HG03060 (cell line): Measurements from ENCODE around the gene LGALS4.
"Not testable (repeated sequence)": the region's sequence is repeated elsewhere in the genome, so short reads cannot be mapped to it uniquely, and the experiment has no call there.

Experiments
- ATAC-seq: cut with Tn5 transposase; IDR thresholded peaks from one replicate; pipeline ENCODE4 v1.9.1; 2021; ENCODE audit warnings: low read depth, moderate number of reproducible peaks; ENCODE audit not compliant: unreplicated experiment

The LGALS4 gene

DNA sequence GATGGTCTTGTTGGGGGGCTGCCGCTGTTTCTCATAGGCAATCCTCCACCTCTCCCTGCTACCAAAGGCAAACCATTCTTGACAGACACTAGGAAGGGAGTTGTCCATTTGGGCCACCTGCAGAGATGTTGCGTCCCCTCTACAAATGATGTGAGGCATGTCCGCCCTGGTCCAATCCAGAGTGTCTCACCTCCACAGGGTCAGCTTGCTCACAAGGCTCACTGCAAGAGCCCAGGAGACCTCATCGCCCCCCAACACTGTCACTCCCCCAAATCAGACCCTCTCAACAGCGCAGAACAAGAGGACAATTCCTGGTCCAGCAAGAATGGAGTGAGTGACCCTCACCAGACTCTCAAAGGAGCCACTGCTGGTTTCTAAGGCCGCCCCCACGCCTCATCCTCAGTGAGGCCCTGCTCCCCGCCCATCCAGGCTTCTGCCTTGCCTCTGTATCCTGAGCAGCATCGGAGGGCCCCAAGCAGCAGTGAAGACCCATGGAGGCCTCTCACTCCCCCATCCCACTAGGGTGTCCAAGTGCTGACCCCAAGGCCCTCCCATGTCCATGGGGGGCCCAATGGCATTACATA is 30.5 kb upstream of the LGALS4 start:
- ATAC-seq = no peak

DNA sequence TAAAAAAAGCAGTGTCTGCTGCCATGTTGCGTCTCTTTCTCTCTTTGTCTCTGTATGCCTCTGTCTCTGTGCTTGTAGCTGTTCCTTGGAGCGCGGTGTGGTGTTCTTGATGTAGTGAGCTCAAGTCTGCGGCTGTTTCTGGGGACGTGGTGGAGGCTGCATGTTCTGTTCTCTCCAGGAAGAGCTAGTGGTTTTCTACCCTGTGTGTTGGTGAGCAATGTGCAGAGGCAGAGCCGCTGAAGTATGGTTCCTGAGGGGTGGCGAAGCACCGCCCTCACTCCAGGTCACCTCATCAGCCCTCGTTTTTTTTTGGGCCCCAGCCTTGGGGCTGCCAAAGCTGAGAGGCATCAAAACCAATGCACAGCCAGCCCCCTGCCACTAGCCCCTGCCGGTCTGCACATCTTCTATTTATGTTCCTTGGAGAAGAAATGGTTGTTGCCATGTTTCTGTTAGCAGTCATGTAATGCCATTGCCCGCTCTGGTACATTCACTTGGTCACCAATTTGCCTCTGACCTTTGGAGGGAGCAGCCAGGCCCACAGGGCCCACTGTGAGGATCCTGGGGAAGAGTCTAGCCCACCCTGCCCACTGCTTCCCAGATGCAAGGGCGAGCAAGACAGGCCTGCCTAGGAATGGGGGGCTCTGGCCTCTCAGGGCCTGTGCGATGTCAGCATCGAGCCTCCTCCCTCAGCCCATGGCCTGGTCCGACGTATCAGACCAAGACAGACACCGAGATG is 29.9 kb upstream of the LGALS4 start:
- ATAC-seq = no peak

DNA sequence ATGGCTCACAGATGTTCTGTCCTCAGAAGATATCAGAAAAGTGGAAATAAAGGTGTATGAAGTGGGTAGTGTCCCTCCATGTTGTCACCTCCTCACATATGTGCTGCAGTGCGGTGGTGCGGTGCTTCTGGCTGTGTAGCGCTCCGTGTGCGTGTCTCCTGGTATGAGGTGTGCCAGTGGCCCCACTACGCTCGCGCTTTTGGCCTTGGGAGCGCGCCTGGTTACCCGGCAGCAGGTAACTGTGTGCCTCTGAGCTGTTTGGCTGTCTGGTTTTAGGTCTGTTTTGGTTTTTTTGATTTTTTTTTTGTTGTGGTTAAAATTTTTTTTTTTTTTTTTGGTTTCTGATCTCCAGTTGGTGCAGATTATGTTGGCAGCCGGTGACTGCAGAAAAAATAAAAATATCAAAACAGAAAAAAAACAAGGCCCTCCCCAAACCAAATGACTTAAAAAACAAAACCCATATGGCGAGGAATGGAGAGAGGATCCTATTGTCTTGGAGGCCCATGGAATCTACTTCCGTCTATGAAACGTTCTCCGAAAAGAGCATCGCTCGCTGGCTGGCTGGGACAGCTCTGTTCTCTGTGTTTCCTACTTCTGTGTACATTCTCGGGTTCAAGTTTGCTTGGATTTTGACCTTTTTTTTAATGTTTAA is 29.2 kb upstream of the LGALS4 start:
- ATAC-seq = no peak

DNA sequence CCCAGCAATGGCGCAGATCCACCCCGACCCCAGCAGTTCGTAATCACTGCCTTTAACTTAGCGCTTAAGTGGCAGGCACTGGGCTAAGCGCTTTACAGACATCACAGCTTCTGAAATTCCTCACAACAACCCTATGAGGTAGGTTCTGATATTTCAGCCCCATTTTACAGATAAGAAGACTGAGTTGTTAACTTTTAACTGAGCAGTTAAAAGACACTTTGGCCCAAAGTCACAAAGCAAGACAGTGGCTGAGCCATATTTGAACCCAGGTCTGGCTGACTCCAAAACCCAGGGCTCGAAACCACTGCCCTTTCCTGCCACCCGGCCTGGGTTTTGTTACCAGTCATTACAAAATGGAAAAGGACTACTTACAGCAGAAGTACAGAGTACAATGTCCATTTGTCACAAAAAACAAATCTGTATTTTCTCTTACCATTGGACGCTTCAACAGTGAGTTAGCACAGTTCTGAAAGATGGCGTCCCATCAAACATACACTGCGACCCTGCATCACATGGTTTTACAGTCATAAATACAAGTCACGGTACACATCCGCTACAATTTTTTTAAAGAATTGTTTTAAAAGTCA is 28.5 kb upstream of the LGALS4 start:
- ATAC-seq = no peak

DNA sequence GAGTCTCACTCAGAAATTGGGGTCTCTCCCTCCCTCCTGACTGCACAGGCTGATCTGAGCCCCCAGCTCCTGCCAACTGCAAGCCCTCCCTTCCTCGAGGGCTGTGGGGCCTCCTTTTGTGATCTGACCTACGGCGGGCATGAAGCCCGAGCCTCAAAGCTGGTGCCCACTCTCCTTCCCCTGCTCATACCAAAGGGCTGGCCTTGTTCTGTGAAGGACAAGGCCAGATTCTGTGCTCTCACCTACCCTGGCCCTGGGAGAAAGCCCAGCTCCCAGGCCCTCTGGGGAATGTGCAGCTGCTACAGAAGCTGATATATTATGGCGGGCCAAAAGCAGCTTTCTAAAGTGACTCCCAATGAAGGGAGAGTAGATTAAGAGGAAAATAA is 27.8 kb upstream of the LGALS4 start:
- ATAC-seq = no peak

DNA sequence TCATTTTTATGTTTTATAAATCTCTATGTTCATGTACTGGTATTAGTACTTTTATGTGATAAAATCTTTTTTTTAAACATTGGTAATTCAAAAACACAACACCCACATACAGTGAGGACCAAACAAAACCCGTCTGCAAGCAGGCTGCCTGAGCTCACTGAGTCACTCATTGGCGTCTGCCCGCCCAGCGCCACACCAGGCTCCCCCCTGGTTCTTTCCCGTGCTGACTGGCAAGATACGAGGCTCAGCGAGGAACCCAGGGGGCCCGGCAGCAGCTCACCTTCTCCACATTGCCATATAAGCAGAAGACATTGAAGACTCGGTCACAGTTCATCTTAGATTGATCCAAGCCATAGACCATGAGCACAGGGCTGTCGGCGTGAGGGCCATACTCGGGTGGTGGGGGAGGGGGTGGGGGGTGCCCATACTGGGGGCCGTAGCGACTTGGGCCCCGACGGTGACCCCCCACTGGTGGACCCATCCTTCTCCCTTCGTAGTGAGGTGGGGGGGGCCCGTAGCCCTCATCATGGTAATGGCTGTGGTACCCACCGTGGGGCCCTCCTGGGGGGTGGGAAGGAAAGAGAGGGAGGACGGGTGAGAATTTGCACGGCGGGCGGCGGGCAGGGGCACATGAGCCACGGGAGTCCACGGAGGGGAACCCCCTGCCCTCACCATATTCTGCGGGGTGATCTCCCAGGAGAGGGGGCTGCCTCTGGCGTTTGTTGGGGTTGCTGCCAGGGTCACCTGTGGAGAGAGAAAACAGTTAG is 27.3 kb upstream of the LGALS4 start:
- ATAC-seq = no peak

DNA sequence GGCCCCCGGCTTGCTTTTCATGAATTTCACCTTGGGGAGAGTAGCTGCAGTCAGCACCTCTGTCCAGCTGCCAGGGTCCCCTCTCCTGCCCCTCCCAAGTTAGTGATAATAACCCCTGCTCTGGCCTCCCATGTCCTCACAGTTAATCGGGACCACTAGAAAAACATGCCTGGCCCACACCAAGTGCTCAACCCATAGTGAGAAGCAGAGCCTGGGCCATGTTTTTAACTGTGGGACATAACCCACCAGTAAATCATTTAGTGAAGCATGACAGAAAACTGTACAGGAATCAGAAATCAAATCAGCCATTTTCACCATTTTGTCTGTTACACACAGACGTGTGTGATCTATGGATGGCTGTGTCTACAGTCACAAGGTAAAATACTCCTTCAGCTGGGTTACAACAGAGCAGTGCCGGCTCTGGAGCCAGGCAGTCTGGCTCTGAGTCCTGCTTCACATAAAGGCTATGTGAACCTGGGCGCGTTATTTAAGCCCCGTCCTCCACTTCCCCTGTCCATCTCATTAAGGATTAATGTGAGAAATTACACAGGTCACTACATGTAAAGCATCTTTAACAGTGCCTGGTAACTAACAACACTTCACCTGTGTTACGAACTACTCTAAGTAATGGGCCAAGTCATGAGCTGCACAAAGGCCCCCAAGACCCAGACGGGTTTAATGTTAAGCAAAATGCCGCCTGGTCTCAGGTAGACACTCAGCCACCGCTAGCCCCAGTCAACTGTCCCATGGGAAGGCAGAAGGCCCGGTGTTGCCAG is 26.4 kb upstream of the LGALS4 start:
- no peak for ATAC-seq

DNA sequence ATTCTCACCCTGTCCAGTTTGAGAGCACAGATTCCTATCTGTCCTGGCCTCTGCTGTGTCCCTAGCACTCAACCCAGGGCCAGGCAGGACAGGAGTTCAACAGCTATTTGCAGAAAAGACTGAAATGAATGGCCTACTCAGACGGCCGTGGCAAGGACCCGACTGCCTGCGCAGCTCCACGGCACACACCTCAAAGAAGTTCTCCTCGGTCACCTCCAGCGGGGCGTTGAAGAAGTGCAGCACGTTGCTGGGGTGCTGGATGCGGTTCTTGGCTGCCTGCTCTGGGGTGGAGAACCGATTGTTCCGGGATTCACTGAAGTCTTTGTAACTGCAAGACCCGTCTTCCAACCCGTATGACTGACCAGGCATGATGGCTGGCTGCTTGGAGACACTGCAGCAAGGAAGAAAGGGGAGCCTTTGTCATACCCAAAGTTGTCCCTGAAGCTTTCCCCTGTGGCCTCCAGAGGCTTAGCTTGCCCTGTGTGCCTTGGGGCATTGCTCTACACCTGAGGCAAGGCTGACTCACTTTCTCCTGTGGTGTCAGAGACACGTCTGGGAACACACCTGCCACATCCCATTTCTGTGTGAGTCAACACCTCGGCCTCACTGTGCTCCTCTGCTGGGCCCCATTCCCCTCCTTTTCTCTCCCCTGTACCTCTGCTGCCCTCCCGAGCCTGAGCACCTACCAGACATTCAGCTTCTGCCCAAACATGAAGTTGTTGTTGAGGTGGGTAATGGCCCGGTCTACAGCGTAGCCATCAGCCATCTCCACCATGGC is 25.7 kb upstream of the LGALS4 start:
- no peak for ATAC-seq

DNA sequence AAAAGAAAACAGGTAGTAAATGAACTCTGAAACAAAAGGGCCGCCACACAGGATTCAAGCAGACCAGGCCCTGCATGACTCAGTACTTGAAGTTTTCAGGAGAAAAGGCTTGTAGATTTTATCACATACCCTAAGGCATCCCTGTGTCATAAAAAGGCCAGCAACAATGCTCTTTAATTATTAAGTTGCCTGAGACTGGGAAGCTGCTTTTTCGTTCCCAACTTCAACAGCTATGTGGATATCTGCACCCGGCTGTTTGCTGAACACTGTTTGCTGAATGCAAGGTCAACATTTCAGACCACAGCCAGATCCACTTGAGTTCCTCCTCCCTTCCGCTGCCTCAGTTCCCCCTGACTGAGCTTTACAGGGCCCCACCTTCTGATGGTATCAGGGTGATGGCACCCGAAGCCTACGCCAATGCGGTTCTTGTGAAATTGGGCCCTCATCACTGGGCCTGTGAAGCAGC is 24.9 kb upstream of the LGALS4 start:
- no peak for ATAC-seq

DNA sequence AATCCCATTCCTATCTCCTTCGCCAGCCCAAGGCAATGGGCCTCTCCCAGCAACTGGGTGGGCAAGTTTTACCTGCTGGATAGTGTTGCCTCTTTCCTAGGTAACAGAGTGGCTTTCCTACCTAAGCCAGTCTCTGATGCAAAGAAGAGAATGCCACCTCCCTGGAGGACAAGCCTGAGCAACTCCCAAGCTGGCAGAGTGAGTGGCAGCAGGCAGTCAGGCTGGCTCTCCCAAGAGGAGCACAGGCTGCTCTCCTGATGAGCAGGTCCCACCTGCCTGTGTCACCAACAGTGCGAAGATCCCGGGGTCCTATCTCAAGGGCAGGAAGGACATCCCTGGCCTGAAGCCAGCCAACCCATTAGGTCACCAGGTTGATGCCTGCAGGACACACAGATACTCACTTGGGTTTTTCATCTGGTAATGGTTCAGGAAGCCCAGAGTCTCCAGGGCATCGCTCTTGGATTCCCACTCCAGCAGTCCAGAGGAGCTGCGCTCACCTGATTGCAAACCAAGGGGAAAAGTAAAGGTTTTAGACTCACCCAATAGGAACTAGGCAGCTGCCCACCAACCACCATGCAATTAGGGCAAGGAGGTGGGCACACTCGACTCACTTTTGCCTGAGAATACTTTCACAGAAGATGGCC is 24.4 kb upstream of the LGALS4 start:
- no peak for ATAC-seq

DNA sequence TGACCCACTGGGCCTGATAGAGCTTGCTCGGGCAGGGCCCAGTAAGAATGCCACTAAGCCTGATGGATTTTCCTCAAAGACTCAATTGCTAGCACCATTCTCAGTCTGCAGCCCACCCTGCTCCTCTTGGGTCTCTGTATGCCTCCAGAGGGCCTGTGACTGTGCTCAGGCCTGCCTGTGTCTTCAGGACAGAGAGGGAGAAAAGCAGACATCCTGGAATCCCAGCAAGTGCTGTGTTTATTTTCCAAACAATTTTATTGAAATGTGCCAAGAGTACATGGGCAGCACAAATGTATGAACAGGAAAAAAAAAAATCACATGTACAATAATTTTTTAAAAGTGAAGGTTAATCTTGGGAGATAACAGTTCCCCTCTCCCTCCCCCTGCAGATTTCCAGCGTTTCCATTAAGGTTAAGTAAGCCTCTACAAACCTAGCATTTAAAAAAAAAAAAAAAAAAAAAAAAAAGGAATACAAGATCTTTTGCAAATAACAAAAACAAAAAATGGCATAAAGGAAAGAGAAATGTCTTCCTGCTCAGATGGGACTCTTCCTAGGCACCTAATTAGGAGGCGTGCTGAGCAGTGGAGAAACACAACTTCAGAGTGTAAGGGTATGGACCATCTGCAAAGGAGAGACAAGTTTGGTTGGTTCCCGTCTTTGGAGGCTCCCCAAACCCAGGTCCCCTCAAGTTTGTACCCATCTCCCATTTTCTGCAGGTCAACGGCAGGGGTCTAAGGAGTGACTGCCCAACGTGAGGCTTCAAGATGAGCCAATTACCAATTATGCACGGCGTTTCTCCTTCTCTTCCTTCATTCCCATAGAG is 23.6 kb upstream of the LGALS4 start:
- no peak for ATAC-seq

DNA sequence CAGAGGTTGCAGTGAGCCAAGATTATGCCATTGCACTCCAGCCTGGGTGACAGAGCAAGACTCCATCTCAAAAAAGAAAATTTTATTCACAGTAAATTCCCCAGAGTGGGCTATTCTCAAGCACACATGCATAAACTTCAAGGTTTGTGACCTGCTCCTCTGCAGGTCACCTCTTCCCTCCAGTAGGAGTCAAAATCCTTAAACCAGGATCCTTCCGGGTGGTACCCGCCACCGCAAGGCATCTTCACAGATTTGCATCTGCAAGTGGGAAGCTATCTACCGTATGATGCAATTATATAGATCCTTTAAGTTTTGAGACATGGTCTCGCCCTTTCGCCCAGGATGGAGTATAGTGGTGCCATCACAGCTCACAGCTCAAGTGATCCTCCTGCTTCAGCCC is 21.8 kb upstream of the LGALS4 start:
- ATAC-seq = no peak

DNA sequence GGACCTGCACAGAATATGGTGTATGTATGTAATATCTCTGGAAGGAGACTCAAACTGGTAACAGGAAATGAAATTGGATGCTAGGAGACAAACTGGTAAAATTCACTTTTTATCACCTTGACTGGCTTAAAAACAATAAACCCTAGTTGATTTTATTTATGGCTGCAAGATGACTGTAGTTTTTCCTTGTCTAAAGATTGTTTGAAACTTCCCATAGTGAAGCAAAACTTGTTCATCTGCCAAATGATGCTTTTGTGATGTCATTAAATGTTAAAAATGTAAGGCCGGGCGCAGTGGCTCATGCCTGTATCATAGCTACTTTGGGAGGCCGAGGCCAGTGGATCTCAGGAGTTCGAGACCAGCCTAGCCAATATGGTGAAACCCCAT is 21.4 kb upstream of the LGALS4 start:
- no peak for ATAC-seq

DNA sequence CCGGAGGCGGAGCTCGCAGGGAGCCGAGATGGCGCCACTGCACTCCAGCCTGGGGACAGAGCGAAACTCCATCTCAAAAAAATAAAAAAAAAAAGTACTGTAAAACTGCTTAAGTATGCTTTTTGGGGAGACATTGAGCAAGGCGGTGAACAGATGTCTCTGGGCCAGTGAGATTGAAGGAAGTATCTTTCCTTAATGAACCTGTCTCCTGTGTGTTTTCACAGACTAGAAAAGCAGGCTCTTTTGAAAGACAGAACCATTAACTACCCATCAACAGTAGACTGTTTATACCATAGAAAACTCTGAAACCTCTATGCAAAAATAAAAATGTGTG is 20.3 kb upstream of the LGALS4 start:
- no peak for ATAC-seq

DNA sequence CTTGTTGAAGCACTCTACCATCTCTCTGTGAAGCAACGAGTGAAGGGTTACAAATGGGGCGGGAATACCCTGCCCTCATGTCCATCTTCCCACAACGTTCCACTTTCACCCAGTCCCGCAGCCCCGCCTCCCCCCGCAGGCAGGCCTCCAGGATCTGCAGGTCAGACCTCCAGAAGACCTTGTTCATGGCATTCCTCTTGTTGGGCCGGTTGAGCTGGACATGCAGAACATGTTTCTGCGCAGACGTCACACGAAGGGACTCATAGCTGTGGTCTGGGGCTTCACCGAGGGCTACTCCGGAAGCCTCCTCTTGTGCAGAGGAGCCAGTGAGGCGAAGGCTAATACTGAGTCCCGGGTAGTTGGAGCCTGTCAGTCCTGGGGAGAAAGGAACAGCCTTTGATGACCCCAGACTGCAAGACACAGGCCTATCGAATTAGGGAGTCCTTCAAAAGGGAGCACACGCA is 18.4 kb upstream of the LGALS4 start:
- no peak for ATAC-seq

DNA sequence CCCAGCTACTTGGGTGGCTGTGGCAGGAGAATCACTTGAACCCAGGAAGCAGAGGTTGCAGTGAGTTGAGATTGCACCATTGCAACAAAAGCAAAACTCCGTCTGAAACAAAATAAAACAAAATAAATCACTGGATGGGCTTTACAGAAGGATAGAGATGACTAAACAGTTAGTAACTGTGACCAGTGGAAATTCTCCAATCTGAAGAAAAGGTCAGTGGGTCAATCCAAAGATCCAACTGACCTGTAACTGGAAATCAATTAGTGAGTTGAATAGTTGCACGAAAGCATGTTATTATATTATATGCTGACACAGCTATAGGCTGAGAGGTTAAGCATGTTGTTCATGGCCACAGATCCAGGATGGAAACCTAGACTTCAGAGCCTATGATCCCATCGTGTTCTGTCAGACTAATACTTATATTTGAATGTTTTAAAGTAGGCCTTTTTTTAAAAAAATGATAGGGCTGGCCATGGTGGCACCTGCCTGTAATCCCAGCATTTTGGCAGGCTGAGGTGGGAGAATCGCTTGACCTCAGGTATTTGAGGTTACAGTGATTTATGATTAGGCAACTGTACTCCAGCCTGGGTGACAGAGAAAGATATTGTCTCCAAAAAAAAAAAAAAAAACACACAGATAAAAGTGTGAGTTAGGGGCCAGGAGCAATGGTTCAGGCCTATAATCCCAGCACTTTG is 17.4 kb upstream of the LGALS4 start:
- ATAC-seq = no peak

DNA sequence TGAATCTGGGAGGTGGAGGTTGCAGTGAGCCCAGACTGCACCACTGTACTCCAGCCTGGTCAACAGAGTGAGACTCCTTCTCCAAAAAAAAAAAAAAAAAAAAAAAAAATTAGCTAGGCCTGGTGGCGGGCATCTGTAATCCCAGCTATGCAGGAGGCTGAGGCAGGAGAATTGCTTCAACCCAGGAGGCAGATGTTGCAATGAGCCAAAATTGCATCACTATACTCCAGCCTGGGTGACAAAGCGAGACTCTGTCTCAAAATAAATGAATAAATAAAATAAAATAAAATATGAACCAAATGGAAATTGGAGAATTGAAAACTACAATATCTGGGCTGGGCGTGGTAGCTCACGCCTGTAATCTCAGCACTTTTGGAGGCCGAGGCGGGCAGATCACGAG is 16.5 kb upstream of the LGALS4 start:
- not testable (repeated sequence) for ATAC-seq
